Neural progenitor cell (in vitro differentiated cells): Measurements from ENCODE around the gene C14orf132. TPM values are rescaled to one million over a fixed set of nuclear protein-coding genes. Genes with fewer than 3 reads are reported as not detected.

Experiments
- DNase-seq: peaks from one replicate; pipeline ENCODE4 v3.0.0-alpha.2; 2016; ENCODE audit warnings: low spot score
- H2AFZ ChIP-seq: fragments of 200-600 bp; sonication (generic); replicated peaks from 2 replicates; pipeline ENCODE4 v1.6.1; 2016; ENCODE audit warnings: antibody characterized with exemption
- H3F3A ChIP-seq: fragments of 200-600 bp; sonication (generic); 2 replicates; pipeline ENCODE4 v1.6.1; 2016; ENCODE audit warnings: antibody characterized with exemption, low read depth
- H3K27ac ChIP-seq: fragments of 200-600 bp; sonication (generic); 2 replicates; pipeline ENCODE4 v1.5.1; 2016; ENCODE audit warnings: mild to moderate bottlenecking
- H3K27me3 ChIP-seq: fragments of 200-600 bp; sonication (generic); 2 replicates; pipeline ENCODE4 v1.6.1; 2016; ENCODE audit warnings: mild to moderate bottlenecking, moderate library complexity
- H3K36me3 ChIP-seq: fragments of 200-600 bp; sonication (generic); 2 replicates; pipeline ENCODE4 v1.5.1; 2016
- H3K4me1 ChIP-seq: fragments of 200-600 bp; sonication (generic); 2 replicates; pipeline ENCODE4 v1.6.1; 2016; ENCODE audit warnings: mixed run types
- H3K4me2 ChIP-seq: fragments of 200-600 bp; sonication (generic); 2 replicates; pipeline ENCODE4 v1.6.1; 2016
- H3K4me3 ChIP-seq: fragments of 200-600 bp; sonication (generic); 2 replicates; pipeline ENCODE4 v1.5.1; 2016
- H3K79me2 ChIP-seq: fragments of 200-600 bp; sonication (generic); 2 replicates; pipeline ENCODE4 v1.6.1; 2016; ENCODE audit warnings: low read depth
- H3K9ac ChIP-seq: fragments of 200-600 bp; sonication (generic); 2 replicates; pipeline ENCODE4 v1.6.1; 2016
- H3K9me3 ChIP-seq: fragments of 200-600 bp; sonication (generic); 2 replicates; pipeline ENCODE4 v1.5.1; 2016; ENCODE audit warnings: low read depth
- H4K20me1 ChIP-seq: fragments of 200-600 bp; sonication (generic); 2 replicates; pipeline ENCODE4 v1.6.1; 2016; ENCODE audit warnings: low read depth
- H3K27ac Mint-ChIP-seq: 3 replicates; pipeline ENCODE4 v1.8.0; 2021; ENCODE audit warnings: mixed read lengths
- H3K27me3 Mint-ChIP-seq: 2 replicates; pipeline ENCODE4 v1.8.0; 2022; ENCODE audit warnings: low read depth, mild to moderate bottlenecking, inconsistent platforms, moderate library complexity, mixed read lengths; ENCODE audit not compliant: insufficient read depth
- H3K36me3 Mint-ChIP-seq: 3 replicates; pipeline ENCODE4 v1.8.0; 2021; ENCODE audit warnings: mixed read lengths
- H3K4me1 Mint-ChIP-seq: 3 replicates; pipeline ENCODE4 v1.8.0; 2021; ENCODE audit warnings: mixed read lengths
- H3K4me3 Mint-ChIP-seq: 3 replicates; pipeline ENCODE4 v1.8.0; 2021; ENCODE audit warnings: mild to moderate bottlenecking, moderate library complexity, mixed read lengths
- H3K9me3 Mint-ChIP-seq: 3 replicates; pipeline ENCODE4 v1.8.0; 2020; ENCODE audit warnings: mixed read lengths
- CTCF ChIP-seq: fragments of 200-600 bp; sonication (generic); IDR thresholded peaks from 2 replicates; pipeline ENCODE4 v1.5.1; 2017; ENCODE audit warnings: antibody characterized with exemption, mild to moderate bottlenecking
- EZH2 ChIP-seq: fragments of 200-600 bp; sonication (generic); IDR thresholded peaks from 2 replicates; pipeline ENCODE4 v1.6.1; 2017; ENCODE audit warnings: antibody characterized with exemption, mild to moderate bottlenecking, moderate library complexity
- EZH2phosphoT487 ChIP-seq: fragments of 200-600 bp; sonication (generic); IDR thresholded peaks from 2 replicates; pipeline ENCODE4 v1.6.1; 2017; ENCODE audit warnings: antibody characterized with exemption
- total RNA-seq: library from RNA; depleted of rRNA; stranded (reverse); fragments of >200 nt; gene quantifications from 2 replicates; pipeline ENCODE4 v1.2.3, GENCODE V29; 2015; ENCODE audit warnings: low replicate concordance

Gene C14orf132
- total RNA-seq, 1 donor from 2014 or later, result 8.1 TPM

- Histone ChIP-seq H3F3A (no peaks in the 10 kb centered on the region), H3K79me2 (no peaks in the 10 kb centered on the region), H3K4me1 (no peaks in the 10 kb centered on the region), H2AFZ (no peak overlapping the region), H3K27ac (no peak overlapping the region), H3K9ac (no peak overlapping the region), H3K4me3 (no peak overlapping the region), H3K4me2 (no peak overlapping the region), H3K36me3 (no peaks in the 10 kb centered on the region), H4K20me1 (no peaks in the 10 kb centered on the region), H3K27me3 (no peaks in the 10 kb centered on the region), H3K9me3 (no peaks in the 10 kb centered on the region)
- no peaks in the 10 kb centered on the region for H3K36me3 Mint-ChIP-seq
- no peaks in the 10 kb centered on the region for H3K9me3 Mint-ChIP-seq
- no peak overlapping the region for H3K4me3 Mint-ChIP-seq
- no peak for DNase-seq
- no peak for TF ChIP-seq EZH2
- no peak for TF ChIP-seq CTCF
- H3K4me1 Mint-ChIP-seq, result peaks cover 6% of the 10 kb centered on the region
- peak overlapping the region; percentile 67 for H3K27ac Mint-ChIP-seq
- peaks cover 13% of the 10 kb centered on the region for H3K27me3 Mint-ChIP-seq
Observed at GRCh38 chr14:96105089-96105925, 66.1 kb downstream of the C14orf132 start.

GRCh38 chr14:96105926-96106441 lies 66.8 kb downstream of the C14orf132 start:
- Histone ChIP-seq H2AFZ (no peak overlapping the region), H3F3A (no peaks in the 10 kb centered on the region), H3K4me2 (no peak overlapping the region), H3K4me3 (no peak overlapping the region), H3K9ac (no peak overlapping the region), H3K9me3 (no peaks in the 10 kb centered on the region), H3K27ac (no peak overlapping the region), H3K79me2 (no peaks in the 10 kb centered on the region), H3K27me3 (no peaks in the 10 kb centered on the region), H3K4me1 (no peaks in the 10 kb centered on the region), H4K20me1 (no peaks in the 10 kb centered on the region), H3K36me3 (no peaks in the 10 kb centered on the region)
- TF ChIP-seq CTCF (no peak), EZH2 (no peak), EZH2phosphoT487 (no peak)
- H3K4me3 Mint-ChIP-seq, result no peak overlapping the region
- H3K9me3 Mint-ChIP-seq, result no peaks in the 10 kb centered on the region
- H3K36me3 Mint-ChIP-seq, result no peaks in the 10 kb centered on the region
- no peak overlapping the region for H3K27ac Mint-ChIP-seq
- peaks cover 13% of the 10 kb centered on the region for H3K27me3 Mint-ChIP-seq
- H3K4me1 Mint-ChIP-seq, result no peaks in the 10 kb centered on the region
- DNase-seq, result no peak

- H3K9ac ChIP-seq, result no peak overlapping the region
- Mint-ChIP-seq H3K36me3 (no peaks in the 10 kb centered on the region), H3K27me3 (peaks cover 13% of the 10 kb centered on the region), H3K4me3 (no peak overlapping the region), H3K27ac (no peak overlapping the region), H3K4me1 (no peaks in the 10 kb centered on the region), H3K9me3 (peaks cover 4% of the 10 kb centered on the region)
- no peak overlapping the region for H3K4me2 ChIP-seq
- no peak overlapping the region for H3K27ac ChIP-seq
- no peak overlapping the region for H2AFZ ChIP-seq
- DNase-seq, result no peak
- no peaks in the 10 kb centered on the region for H3K4me1 ChIP-seq
- no peaks in the 10 kb centered on the region for H3K9me3 ChIP-seq
- no peaks in the 10 kb centered on the region for H3K79me2 ChIP-seq
- no peaks in the 10 kb centered on the region for H3F3A ChIP-seq
- TF ChIP-seq EZH2 (no peak), CTCF (no peak), EZH2phosphoT487 (no peak)
- no peak overlapping the region for H3K4me3 ChIP-seq
- H3K27me3 ChIP-seq, result no peaks in the 10 kb centered on the region
- H4K20me1 ChIP-seq, result no peaks in the 10 kb centered on the region
- no peaks in the 10 kb centered on the region for H3K36me3 ChIP-seq
Observed at GRCh38 chr14:96106891-96107290, 67.7 kb downstream of the C14orf132 start.
